Hematopoietic multipotent progenitor cell treated with erythropoietin and hydrocortisone succinate and interleukin-3 and kit ligand, for 4 days (in vitro differentiated cells): ENCODE results near the gene TBC1D5.

Experiments
- DNase-seq: peaks from one replicate; pipeline ENCODE4 v3.0.0-alpha.2; 2015

The TBC1D5 gene

DNA sequence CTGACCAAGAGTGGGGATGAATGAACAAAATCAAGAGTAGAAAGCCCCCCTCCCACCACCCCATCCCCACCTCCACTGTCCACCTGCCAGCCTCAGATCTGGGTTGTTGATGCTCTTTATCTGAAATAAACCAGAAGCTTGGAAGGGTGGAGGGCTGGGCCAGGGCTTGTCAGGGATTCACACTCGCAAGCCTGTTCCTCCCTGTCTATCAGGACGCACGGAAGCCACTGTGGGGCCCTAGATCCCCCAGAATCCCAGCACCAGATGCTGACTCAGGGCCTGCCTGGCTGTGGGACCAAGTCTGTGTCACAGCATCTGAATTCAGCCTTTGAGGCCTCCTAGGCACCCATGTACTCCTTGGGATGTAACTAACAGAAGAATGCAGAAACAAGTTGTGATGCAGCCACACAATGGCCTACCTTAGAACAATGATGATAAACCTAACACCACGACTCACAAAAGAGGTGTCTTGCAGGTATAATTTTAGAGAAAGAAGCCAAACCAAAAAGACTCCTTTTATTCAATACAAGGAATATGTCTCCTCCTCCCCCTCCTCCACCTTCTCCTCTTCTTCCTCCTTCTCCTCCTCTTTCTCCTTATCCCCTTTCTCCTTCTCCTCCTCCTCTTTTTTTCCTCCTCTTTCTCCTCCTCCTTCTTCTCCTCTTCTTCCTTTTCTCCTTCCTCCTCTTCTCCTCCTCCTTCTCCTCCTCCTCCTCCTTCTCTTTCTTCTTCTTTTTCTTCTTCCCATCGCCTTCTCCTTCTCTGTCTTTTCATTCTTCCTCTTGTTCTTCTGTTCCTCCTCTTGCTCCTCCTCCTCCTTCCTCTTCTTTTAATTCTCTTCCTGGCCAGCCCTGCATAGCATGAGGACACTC lies 623.0 kb downstream of the TBC1D5 start:
- DNase-seq: peak; percentile 29

DNA sequence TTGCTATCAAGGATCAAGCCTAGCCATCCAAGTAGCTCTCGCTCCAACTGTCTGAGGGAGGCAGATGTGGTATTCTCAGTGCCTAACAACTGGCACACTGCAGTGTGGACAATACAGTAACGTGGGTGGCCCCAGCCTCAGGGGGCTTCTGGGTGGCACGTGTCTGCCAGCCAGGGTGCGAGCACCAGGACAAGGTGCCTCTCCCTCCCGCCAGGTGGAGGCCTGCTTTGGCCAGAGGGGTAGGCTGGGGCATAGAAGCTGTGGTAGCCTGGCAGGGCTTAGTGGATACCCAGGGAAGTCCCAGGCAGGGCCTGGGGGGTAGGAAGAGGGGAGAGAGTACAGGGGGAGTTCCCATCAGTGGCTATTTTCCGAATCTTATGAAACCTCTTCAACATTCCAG lies 623.7 kb downstream of the TBC1D5 start:
- DNase-seq: no peak

DNA sequence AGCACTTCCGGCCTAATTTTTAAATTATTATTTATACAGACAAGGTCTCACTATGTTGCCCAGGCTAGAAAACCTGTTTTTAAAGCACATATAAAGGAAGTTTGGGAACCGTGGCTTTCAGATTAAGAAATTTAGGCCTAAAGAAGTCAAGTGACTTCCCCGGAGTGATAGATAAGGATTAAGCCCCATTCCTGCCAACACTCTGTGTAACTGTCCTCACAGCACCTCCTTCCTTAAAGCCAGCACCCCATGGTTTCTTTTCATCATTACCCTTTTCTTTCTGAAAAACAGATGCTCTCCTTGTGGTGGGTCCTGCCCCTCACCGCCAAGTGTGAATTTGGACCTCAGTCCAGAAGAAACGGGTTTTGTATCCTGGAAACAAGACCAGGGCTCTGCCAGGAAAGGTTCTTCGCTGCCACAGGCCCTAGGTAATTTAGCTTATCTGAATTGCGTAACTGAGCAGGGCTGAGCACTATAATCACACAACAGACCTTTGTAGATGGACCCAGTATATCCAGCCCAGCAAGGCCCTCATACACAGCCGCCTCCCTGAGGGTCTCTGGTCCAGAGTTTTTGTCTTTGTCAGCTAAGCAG lies 626.3 kb downstream of the TBC1D5 start:
- peak; percentile 18 for DNase-seq

DNA sequence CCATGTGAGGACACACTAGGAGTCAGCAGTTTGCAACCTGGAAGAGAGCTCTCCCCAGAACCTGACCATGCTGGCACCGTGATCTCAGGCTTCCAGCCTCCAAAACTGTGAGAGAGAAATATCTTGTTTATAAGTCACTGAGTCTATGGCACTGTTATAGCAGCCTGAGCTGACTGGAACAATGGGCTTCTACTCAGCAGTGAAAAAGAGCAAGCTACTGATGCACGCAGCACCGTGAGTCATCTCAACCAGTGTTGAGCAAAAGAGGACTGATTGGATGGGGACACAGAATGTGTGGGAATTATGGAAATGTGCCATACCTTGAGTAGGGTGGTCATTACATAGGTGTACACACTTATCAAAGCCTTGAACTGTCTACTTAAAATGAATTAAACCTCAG lies 627.2 kb downstream of the TBC1D5 start:
- no peak for DNase-seq

DNA sequence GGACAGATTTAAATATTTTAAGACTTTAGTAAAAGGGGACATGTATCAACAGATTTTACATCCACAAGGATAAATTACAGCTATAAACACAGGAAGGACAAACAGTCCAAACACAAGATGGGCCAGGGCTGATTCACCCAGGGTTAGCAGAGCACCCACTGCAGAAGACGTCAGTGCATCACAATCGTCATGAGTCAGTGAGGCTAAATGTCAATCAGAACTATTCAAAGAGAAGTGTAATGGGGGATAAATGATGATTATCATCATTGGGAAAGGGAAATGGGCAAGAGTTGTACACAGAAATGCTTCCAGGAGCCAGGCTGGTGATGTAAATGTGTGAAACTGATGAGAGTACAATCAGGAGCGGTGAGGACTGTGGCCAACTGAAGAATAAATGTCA lies 630.8 kb downstream of the TBC1D5 start:
- no peak for DNase-seq

DNA sequence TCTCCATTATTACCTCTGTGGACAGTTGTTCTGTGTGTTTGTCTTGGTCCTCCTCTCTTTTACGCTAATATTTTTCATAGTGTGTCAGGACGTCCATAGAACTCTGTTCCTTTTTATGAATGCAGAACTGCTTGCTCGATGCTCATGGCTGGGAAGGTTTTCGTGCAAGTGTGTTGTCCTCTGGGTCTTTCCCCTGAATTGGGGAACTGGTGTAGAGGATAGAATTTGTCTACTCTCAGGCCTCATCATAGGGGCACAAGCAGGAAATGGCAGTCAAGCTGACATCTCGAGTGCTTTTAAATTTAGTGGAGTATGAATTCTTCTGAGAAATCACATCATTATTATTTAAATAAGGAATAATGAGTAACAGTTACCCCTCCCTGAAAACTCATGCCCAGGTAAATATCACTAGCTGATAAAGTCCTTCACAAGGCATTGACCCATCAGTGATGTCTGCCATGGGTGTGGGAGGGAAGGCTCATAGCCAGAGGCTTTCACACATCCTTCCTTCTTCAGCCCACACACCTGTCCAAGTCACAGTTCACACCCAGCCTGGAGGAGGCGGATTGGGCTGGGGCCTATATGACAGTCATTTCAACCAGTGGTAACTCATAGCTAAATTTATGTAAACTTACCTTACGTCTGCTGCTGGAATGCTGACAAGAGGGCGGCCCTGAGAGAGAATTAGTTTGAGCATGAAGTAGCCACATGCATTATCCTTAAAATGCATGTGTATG lies 631.6 kb downstream of the TBC1D5 start:
- DNase-seq: peak; percentile 38
